Embryonic facial prominence (tissue), 1 donor: Measurements from ENCODE around the gene CDK10.
"Not testable (repeated sequence)": the region's sequence is repeated elsewhere in the genome, so short reads cannot be mapped to it uniquely, and the experiment has no call there.

Experiments used
- DNase-seq: peaks from one replicate; pipeline ENCODE4 v3.0.0-alpha.2; 2016; ENCODE audit errors: extremely low spot score

The CDK10 gene

DNA sequence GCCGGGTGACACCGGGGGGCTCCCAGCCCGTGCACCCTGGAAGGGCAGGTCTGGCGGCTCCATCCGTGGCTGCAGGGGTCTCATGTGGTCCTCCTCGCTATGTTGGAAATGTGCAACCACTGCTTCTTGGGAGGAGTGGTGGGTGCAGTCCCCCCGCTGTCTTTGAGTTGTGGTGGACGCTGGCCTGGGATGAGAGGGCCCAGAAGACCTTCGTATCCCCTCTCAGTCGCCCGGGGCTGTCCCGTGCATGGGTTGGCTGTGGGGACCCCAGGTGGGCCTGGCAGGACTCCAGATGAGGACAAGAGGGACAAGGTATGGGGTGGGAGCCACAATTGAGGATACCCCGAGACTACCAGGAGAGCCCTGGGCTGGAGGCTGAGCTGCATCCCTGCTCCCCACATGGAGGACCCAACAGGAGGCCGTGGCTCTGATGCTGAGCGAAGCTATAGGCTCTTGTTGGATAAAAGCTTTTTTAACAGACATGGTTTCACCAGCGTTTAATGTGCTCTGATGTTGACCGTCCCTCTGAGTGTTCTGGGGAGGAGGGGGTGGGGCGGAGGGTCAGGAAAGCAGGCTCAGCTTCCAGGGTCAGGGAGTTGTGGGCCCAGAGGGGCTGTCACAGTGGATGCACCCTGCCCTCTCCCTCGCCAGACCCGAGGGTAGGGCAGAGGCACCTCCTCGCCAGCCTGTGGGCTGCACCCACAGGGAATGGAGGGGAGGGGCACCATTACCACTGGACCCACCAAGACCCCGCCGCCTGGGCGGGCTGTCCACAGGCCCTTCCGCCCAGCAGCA lies 9.6 kb downstream of the CDK10 start:
- DNase-seq = no peak

DNA sequence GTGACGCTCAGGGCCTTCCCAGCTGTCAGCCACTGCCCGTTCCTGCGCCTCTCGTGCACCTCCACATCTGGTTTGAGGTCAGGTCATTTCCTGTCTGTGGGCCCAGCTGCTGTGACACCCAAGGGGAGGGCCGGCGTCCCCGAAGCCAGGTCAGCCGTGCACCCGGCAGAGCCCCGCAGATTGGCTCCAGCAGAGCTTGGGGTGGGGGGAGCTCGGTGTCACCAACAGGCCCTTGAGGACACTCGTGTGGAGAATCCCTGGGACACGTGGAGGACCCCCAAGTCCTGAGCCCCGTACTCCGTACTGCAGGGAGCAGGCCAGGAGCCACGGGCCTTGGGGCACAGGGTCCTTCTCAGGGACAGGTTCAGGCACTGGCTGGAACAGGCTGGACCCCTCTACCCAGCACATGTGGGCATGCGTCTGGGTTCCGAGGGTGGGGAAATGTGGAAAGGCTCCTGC lies 10.2 kb downstream of the CDK10 start:
- no peak for DNase-seq

DNA sequence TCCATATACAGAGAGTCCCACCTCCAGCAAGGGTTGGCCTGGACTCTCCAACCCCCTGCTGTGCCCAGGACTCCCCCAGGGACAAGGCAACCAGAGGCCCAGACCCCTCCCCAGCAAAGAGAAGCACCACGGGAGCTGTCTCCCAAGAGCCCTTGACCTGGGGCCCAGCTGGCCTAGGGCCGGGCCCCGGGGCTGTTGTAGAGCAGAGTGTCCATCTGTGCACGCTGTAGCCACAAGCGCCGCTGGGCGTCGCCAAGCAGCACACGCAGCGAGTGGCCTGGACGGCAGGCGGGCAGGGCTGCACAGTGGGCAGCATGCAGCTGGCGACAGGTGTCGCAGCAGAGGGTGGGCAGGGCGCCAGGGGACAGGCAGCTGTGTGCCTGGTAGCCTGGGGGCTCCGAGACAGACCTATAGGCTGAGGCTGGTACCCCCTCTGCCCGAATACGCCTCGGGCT lies 10.7 kb downstream of the CDK10 start:
- DNase-seq = no peak

DNA sequence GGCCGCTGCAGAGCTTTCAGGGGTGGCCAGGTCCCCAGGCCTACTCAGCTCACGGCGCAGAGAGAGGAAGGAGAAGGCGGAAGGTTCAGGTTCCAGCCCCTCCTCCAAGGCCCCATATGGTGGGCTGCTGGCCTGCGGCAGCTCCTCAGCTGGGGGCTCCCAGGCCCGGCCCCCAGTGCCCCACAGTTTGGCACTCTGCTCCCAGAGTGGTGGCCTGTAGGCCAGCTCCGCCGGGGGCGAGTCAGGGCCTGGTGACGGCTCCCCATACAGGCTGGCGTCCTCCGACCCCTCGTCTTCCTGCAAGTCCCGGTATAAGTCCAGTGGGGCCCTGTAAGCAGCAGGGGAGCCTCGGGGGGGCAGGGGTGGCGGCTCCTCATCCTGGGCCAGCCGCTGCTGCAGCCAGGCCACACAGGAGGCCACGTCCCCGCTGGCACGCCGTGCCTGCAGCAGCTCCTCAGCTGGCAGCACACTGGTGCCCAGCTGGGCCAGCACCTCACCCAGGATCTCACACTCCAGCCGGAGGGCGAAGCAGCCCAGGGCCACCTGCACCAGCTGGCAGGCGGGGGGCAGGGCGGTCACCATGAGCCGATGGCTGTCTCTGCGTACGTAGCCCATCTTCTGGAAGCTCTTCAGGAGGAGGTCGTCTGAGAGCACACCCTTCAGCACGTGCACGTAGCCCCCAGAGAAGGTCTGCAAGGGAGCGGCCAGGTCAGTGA lies 11.3 kb downstream of the CDK10 start:
- no peak for DNase-seq

DNA sequence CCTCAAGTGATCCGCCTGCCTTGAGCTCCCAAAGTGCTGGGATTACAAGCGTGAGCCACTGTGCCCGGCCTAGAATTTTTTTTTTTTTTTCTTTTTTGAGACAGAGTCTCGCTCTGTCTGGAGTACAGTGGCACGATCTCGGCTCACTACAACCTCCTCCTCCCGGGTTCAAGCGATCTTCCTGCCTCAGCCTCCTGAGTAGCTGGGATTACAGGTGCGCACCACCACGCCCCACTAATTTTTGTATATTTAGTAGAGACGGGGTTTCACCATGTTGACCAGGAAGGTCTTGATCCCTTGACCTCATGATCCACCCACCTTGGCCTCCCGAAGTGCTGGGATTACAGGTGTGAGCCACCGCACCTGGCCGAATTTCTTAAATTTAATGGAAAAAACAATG lies 12.2 kb downstream of the CDK10 start:
- not testable (repeated sequence) for DNase-seq

DNA sequence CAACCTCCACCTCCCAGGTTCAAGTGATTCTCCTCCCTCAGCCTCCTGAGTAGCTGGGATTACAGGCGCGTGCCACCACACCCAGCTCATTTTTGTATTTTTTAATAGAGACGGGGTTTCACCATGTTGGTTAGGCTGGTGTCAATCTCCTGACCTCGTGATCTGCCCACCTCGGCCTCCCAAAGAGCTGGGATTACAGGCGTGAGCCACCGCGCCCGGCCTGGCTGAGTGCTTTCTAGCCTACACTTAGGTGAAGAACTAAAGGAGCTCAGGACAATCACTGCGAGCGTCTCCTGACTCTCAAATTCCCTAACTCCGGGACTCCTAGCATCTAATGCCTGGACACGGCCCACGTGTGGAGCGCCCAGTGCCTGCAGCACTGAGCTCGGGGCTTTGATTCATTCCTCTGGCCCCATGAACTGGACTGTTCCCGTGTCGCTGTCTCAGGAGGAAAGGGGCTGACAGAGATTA lies 13.2 kb downstream of the CDK10 start:
- not testable (repeated sequence) for DNase-seq

DNA sequence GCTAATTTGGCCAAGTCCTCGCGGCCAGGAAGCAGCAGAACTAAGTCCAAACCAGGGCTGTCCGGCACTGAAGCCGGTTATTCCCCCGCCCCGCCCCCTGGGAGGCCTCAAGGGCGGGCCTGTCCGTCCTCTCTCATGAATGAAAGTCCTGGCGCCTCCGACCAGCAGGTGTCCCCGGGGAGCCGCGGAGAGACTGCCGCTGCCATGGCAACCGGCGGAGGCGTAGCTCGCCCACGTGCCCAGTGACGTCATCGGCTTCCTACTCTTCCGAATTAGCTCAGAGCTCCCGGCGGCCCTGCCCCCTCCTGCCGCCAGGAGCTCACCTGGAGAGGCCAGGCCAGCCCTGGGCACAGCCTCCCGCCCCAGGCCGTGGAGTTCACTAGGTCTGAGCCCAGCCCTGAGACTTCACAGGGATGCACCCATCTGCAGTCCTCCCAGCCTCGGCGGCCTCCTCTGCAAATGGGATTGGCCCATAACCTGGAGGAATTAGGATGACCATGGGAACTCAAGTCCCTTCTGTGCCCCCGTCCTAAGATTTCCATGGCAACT lies 13.7 kb downstream of the CDK10 start:
- DNase-seq = peak; percentile 93

DNA sequence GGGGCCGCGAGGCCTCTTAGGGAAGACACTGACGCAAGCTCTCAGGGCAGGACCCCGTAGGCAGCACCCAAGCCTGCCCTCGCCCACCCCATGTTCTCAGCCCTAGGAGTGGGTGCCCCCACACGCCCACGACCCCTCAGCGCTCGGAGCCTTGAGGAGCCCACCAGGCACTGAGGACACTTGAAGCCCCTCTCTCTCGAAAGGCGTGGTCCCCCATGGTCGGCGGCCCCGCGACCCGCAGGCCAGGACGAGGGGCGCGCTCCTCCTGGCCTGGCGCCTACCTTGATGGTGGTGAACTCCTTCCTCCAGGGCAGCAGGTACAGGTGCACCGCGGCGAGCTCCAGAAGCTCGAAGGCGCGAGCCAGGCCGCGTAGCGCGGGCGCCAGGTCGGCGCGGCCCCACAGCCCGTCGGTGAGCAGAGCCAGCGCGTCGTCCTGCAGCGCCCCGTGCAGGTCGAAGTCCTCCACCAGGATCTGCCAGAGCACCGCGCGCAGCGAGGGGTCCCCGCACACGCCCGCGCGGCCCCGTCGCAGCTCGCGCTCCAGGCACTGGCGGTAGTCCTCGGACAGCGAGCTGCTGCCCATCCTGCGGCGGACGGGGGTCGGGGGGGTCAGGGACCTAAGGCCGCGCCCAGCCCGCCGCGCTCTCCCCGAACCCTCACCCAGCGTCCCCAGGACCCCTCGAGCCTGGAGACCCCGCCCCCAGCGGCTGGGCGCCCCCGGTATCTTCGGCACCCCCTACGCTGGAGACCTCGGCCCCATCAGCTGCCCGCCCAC lies 14.3 kb downstream of the CDK10 start:
- no peak for DNase-seq

DNA sequence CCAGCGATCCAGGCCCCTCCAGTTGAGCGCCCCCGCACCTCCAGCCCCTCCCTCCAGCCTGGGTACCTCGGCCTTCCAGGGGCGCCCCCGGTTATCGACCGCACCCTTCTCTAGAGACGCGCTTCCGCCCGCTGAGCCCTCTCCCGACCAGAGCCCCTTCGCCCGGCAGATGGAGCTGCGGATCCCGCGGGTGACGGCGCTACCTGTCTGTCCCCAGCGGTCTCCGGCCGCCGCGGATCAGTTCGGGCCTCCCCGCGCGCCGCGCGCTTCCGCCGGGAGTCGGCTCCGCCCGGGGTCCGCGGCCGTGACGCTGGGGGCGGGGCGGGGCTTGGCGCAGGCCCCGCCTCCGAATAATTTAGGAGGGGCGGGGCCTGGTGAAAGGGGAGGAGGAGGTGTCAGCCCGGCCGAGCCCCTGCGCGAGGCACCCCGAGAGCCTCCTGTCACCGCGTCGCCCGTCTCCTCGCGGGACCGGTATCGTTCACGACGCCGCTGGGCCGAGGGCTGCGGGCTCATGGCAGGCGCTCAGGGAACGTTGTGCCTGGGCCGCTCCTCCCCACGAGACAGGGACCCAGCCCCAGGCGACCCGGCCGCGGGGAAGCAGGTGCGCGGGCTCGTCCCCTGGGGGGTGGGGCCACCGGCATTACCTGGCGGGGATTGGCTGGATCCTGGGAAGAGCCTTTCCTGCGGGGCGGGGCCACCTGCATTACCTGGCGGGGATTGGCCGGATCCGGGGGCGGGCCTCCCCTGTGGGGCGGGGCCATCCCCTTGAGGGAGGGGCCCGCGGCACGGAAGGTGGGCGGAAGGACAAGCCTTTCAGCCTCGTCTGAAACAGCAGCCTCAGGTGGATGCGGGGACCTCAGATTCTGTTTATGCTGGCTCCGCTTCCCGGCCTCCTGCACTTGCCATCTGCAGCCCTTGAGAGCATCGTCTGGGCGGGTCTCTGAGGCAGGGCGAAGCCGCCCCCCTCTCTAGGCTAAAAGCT lies 15.2 kb downstream of the CDK10 start, which contains the start of gene SPATA2L:
TSS of gene SPATA2L (minus strand) at position 281 of the 982 bp plus-strand sequence. CDS start 473 bp downstream, outside the sequence.
- DNase-seq = peak; percentile 52

DNA sequence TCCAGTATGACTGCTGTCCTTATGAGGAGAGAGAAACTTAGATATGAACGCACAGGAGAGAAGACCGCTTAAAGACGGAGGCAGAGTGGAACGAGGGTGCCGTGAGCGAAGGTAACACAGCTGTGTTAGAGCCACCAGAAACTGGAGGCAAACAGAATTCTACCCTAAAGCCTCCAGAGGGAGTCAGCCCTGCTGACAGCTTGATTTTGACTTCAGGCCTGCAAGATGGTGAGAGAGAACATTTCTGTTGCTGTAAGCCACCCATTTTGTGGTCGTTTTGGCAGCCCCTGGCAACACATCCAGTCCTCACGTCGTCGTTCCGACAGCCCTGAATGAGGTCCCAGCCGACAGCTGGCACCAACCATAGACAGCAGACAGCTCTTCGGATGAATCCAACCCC lies 17.8 kb downstream of the CDK10 start:
- DNase-seq = no peak

DNA sequence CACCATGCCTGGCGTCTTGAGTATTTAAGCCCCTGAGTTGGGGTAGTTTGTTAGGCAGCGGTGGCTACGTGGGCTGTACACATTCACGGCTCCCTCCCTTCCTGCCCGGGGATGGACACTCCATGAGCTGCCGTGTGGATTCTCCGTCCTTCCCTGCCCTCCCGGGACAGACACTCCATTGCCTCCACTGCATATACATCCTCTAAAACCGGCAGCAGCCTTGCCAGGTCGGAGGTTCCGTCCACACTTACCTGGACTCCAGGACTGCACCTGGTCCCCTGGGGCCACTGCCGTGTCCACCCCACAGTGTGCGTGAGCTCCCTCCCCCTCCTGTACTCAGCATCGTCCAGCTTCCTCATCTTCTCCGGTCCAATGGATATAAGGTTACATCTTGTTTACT lies 18.5 kb downstream of the CDK10 start:
- no peak for DNase-seq

DNA sequence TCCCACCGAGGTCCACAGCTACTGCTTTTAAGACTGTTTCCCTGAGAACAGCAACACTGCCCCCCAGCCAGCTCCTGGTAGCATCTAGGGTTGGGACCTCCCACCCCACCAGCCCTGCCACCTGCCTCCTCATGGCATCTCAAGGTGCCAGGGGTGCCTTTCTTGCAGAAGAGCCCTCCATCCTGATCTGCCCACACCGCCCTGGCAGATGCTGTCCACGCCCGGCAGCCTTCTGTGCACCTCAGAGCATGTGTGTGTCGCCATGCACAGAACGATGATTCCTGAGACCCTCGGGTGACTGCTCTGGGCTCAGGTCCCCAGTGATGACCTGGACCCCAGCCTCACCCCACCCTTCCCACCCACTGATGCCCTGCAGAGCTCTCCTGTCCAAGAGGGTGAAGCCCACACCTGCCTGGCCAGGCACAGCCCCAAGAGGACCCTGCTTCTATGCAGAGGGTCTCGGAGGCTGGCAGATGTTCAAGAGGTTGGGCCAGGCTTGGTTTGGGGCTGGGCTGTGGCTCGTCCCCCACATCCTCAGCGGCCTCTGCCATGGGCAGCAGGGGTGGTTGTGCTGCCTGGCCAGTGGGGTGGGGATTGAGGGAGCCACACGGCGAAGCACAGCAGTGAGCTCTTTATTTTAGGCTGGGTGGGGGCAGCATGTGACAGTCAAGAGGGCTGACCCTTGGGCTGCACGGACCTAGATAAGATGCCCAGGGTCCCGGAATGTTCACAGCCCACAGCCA lies 20.2 kb downstream of the CDK10 start:
- no peak for DNase-seq

DNA sequence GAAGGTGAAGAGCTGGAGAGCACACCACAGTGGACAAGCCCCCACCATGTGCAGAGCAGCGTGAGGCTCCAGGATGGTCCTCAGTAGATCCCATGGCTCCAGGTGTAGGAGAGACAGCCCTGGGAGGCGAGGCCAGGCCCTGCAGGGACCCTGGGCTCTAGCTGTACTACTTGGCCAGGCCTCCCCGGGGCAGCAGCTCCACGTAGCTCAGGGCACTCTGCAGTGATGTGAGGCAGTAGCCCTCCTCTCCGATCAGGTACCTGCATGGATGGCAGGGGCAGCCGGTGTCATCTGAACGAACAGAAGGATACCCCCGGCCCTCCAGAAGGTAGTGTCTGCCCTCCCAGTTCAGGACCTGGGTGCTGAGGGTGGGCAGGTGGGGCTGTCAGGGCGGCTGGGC lies 21.2 kb downstream of the CDK10 start:
- DNase-seq = no peak

DNA sequence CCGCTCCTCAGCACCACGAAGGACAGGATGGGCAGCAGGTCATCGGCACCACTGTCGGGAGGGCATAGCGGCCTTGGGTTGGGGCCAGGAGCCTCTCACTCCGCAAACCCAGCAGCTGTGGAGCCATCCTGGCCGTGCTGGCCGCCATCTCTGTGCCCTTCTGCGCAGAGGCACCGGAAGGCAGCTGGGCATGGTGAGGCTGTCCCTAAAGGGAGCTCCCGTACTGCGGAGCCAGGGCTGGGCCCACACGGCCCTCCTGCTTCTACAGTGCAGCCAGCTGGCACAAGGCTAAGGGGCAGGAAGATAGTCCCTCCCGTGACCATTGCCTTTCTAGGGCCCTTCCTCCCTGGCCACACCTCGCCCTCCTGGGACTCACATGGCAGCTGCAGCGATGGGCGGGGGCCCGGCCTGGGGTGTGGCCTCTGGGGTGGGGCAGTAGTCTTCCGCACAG lies 22.0 kb downstream of the CDK10 start:
- no peak for DNase-seq

DNA sequence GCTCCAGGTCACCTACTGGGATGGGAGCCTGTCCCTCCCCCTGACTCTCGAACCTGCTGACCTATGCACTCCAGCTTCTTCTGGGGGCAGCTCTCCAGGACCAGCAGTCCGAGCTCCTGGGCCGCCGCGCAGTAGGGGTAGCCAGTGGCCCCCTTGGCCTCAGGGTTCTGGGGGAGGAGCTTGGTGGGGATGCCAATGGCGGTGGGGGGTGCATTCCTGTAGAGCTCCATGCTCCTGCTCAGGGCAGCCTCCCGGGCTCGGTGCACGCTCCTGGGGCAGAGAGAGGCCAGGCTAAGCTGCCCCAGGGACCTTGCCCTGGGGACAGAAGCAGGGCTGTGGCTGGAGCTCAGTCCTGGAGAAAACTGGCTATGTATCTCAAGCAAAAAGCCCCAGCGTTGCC lies 22.7 kb downstream of the CDK10 start:
- no peak for DNase-seq

DNA sequence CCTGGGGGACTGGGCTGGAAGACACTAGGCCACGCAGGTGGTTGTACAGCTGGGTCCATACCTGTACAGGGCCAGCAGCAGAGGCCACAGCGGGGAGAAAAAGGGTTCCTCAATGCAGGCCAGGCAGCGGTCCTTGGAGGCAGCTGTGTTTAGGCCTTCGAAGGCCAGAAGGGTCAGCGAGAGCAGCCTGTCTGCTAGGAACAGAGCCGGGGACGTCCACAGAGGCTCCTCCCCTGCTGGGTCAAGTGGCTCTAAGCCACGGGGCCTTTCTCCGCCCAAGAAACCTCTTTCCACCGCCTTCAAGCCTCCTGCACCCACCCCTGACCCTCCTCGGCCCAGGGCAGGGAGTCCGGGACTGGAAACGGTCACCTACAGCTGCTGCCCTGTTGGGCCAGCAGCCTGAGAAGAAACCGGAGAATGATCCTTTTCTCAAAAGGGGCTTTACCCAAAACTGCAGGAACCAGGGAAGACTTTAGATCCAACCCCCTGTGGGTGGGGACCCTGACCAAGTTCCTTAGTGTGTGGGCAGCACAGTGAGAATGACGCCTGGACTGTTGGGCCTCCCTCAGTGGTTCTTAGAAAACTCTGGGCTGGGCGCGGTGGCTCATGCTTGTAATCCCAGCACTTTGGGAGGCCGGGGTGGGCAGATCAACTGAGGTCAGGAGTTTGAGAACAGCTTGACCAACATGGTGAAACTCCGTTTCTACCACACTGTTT lies 23.4 kb downstream of the CDK10 start:
- no peak for DNase-seq

DNA sequence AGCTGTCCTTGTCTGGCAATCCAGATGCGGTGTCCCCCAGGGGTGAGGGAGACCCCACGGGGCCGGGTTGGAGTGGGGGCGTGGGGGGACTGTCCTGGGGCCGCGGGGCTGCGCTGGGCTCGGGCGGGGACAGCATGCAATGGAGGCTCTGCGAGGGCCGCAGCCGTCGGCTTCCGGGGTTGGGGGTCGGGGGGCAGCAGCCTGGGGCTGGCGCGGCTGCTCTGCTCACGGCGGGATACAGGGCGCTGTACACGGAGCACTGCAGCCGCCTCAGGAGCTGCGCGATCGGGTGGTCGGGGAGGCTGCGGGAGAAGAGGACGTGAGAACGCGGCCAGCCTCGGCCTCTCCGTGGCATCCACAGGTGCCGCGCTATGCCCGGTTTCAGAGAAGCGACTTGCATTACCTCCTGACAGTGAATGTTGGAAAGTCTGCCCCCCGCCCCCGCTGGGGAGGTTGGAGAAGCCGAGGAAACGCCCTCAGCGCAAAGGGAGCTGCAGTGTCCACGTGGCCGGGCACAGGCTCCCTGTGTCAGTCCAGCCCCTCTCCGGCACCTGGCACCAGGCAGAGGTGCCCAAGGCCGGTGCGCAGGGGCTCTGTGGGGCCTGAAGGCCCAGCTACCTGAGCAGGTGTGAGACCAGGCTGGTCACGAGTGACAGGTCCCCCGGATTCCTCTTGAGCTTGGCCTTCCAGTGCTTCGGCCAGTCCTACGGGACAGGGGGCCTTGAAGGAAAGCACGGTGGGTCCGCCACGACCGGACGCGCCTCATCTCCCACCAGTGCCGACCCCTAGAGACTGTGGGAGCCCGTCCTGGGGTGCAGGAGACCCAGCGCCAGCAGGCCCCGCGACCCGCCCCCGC lies 24.4 kb downstream of the CDK10 start:
- no peak for DNase-seq
